A673 (cell line): ENCODE measurements around the gene SCMH1. TPM values are rescaled to one million over a fixed set of nuclear protein-coding genes. Genes with fewer than 3 reads are reported as not detected.

Experiments
- BruUV-seq: library from RNA; stranded (reverse); fragments of 400-500 nt; replicated peaks from 2 replicates; lab custom pipeline; 2021; lab: Mats Ljungman, UMichigan
- CTCF ChIA-PET: fragments of 300-600 bp; sonication (Branson Sonifier 250); formaldehyde crosslinking; loops from one replicate; lab custom pipeline; 2022; ENCODE audit warnings: antibody characterized with exemption; lab: Charles Lee
- POLR2A ChIA-PET: fragments of 300-600 bp; sonication (Branson Sonifier 250); formaldehyde crosslinking; loops from one replicate; lab custom pipeline; 2022; ENCODE audit warnings: antibody characterized with exemption; ENCODE audit not compliant: low non-redundant PET; lab: Charles Lee
- DNase-seq: peaks from one replicate; pipeline ENCODE4 v3.0.0-alpha.2; 2015; ENCODE audit warnings: low spot score
- H3K27ac ChIP-seq: fragments of 200-600 bp; sonication (generic); 2 replicates; pipeline ENCODE4 v1.5.1; 2016; ENCODE audit warnings: mixed run types, low read depth, mild to moderate bottlenecking, mixed read lengths, antibody characterized with exemption, low read length; ENCODE audit not compliant: poor library complexity, severe bottlenecking
- H3K27me3 ChIP-seq: fragments of 200-600 bp; sonication (generic); replicated peaks from 2 replicates; pipeline ENCODE4 v1.6.1; 2017; ENCODE audit warnings: mixed run types, low read depth, mild to moderate bottlenecking, mixed read lengths, antibody characterized with exemption, low read length; ENCODE audit not compliant: insufficient read depth, poor library complexity
- H3K36me3 ChIP-seq: fragments of 200-600 bp; sonication (generic); 2 replicates; pipeline ENCODE4 v1.6.1; 2016; ENCODE audit warnings: mixed run types, mild to moderate bottlenecking, mixed read lengths, antibody characterized with exemption, low read length; ENCODE audit not compliant: insufficient read depth, poor library complexity, severe bottlenecking
- H3K4me1 ChIP-seq: fragments of 200-600 bp; sonication (generic); 2 replicates; pipeline ENCODE4 v1.6.1; 2017; ENCODE audit warnings: mixed run types, mild to moderate bottlenecking, mixed read lengths, antibody characterized with exemption, low read length; ENCODE audit not compliant: insufficient read depth, poor library complexity, severe bottlenecking
- H3K4me3 ChIP-seq: fragments of 200-600 bp; sonication (generic); 2 replicates; pipeline ENCODE4 v1.5.1; 2016; ENCODE audit warnings: low read depth, mixed run types, mild to moderate bottlenecking, mixed read lengths, low read length; ENCODE audit not compliant: poor library complexity, severe bottlenecking
- H3K9me3 ChIP-seq: fragments of 200-600 bp; sonication (generic); 2 replicates; pipeline ENCODE4 v1.6.1; 2016; ENCODE audit warnings: mixed run types, low read depth, mild to moderate bottlenecking, mixed read lengths, antibody characterized with exemption, low read length; ENCODE audit not compliant: poor library complexity, severe bottlenecking
- EZH2 ChIP-seq: fragments of 200-600 bp; sonication (generic); IDR thresholded peaks from 2 replicates; pipeline ENCODE4 v1.6.1; 2017; ENCODE audit warnings: borderline replicate concordance, low read depth, mild to moderate bottlenecking, mixed read lengths, antibody characterized with exemption, low read length; ENCODE audit not compliant: poor library complexity, severe bottlenecking
- intact Hi-C: fragments of 100-400 bp; cut with micrococcal nuclease; formaldehyde crosslinking; loops from one replicate; pipeline ENCODE4 v1.10.0; 2022; ENCODE audit not compliant: unreplicated experiment
- total RNA-seq: library from RNA; stranded (reverse); gene quantifications from 2 replicates; pipeline ENCODE4 v1.2.3, GENCODE V29; 2021
- TF ChIP-seq, protein P1 (sequence below): fragments of 300-800, 200-600 bp; sonication (generic); conservative IDR thresholded peaks from 2 replicates; pipeline ENCODE4 v1.5.1; 2017; ENCODE audit warnings: low read depth, mild to moderate bottlenecking, antibody characterized with exemption, low read length, moderate library complexity, mixed read lengths

The SCMH1 gene
- total RNA-seq, 1 experiment from 2014 or later = 30.4 TPM

DNA sequence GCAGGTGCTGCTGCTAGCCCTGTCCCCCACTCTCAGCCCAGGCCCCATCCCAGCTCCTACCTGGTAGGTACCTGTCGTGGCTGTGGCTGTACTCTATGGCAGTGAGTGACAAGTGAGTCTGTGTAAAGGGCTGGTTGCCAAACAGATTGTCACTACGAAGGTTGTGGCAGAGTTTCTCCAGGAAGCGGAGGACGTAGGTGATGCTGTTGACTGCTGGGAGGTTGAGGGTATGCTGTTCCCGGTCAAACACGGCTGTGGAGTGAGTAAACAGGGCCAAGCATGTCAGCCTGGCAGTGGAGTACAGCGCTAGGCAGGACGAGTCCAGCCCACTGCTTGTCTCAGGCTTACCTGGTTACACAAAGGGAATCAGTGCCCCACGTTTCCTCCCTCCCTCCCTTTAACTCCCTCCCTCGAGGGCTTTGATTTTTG is 195.7 kb downstream of the SCMH1 start:
- ChIA-PET CTCF (no interaction called here), POLR2A (interaction anchor here (0.7 kb wide), 1 partner anchor 9 kb away, joined by 10 read pairs; no protein-coding TSS in a partner anchor)
- peak overlapping the region; percentile 49 for H3K27ac ChIP-seq
- no peak for DNase-seq
- H3K36me3 ChIP-seq = peaks cover 19% of the 10 kb centered on the region
- no peak overlapping the region for H3K4me3 ChIP-seq
- BruUV-seq = no TSS peak
- TF ChIP-seq, protein P1, sequence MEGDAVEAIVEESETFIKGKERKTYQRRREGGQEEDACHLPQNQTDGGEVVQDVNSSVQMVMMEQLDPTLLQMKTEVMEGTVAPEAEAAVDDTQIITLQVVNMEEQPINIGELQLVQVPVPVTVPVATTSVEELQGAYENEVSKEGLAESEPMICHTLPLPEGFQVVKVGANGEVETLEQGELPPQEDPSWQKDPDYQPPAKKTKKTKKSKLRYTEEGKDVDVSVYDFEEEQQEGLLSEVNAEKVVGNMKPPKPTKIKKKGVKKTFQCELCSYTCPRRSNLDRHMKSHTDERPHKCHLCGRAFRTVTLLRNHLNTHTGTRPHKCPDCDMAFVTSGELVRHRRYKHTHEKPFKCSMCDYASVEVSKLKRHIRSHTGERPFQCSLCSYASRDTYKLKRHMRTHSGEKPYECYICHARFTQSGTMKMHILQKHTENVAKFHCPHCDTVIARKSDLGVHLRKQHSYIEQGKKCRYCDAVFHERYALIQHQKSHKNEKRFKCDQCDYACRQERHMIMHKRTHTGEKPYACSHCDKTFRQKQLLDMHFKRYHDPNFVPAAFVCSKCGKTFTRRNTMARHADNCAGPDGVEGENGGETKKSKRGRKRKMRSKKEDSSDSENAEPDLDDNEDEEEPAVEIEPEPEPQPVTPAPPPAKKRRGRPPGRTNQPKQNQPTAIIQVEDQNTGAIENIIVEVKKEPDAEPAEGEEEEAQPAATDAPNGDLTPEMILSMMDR = no peak
- TF ChIP-seq EZH2 = no peak
- no peaks in the 10 kb centered on the region for H3K27me3 ChIP-seq
- H3K4me1 ChIP-seq = peaks cover 17% of the 10 kb centered on the region
- intact Hi-C loops = no loop called here
- H3K9me3 ChIP-seq = no peaks in the 10 kb centered on the region

DNA sequence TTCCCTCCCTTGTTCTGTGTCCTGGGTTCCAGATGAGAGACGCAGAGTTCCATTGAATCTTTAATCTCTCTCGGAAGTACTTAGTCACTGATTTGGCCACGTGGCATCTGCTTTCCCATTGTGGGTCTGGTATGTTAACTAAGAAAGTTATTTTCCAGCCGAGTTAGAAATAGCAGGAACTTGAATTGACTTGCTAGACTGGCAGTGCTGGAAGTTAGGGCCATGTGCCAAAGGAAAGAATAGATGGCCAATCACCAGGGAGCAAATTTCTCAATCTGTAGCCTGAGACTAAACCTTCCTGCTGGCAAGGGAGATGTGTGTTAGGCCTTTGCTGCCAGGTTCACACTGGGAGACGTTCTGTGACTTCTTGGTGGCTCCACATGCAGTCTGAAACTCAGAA is 196.4 kb downstream of the SCMH1 start:
- Histone ChIP-seq H3K36me3 (peaks cover 20% of the 10 kb centered on the region), H3K27me3 (no peaks in the 10 kb centered on the region), H3K4me3 (no peak overlapping the region), H3K9me3 (no peaks in the 10 kb centered on the region), H3K27ac (peak overlapping the region; percentile 49), H3K4me1 (peaks cover 17% of the 10 kb centered on the region)
- no TSS peak for BruUV-seq
- intact Hi-C loops = no loop called here
- peak; percentile 87 for DNase-seq
- TF ChIP-seq EZH2 = no peak
- TF ChIP-seq, protein P1 = no peak
- CTCF ChIA-PET = no interaction called here
- POLR2A ChIA-PET = no interaction called here

DNA sequence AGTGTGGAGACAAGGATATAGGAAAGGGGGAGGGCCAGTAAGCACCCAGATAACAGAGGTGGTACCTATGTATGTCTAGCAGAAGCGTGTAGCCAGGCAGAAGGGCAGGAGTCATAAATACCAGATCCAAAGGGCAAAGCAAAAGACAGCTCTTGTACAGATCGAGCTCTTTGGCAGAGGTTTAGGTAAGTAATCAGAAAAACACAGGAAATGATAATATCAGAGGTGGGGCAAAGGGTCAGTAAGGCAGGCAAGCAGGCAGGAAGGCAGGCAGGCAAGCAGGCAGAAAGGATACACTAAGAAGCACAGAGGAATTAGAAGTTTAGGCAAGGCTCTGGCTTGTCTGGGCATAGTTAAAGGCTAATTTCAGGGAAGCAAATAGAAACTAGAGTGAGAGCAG is 197.9 kb downstream of the SCMH1 start:
- Histone ChIP-seq H3K27ac (no peak overlapping the region), H3K9me3 (no peaks in the 10 kb centered on the region), H3K27me3 (no peaks in the 10 kb centered on the region), H3K4me1 (peaks cover 17% of the 10 kb centered on the region), H3K36me3 (peaks cover 20% of the 10 kb centered on the region), H3K4me3 (no peak overlapping the region)
- no TSS peak for BruUV-seq
- no peak for DNase-seq
- ChIA-PET CTCF (no interaction called here), POLR2A (no interaction called here)
- intact Hi-C loops = no loop called here
- TF ChIP-seq, protein P1 = no peak
- TF ChIP-seq EZH2 = no peak
